Neural cell (in vitro differentiated cells): ENCODE results near the gene NOL3. TPM values are rescaled to one million over a fixed set of nuclear protein-coding genes. Genes with fewer than 3 reads are reported as not detected.
A peak's percentile ranks its signal among the peaks of the same experiment; 100 is the strongest.

ENCODE experiments used
- H2AFZ ChIP-seq: fragments of 200-600, 300-800 bp; sonication (generic), shearing (Covaris generic); 2 replicates; pipeline ENCODE4 v1.6.0; 2014; ENCODE audit warnings: low read depth, mild to moderate bottlenecking, antibody characterized with exemption, low read length, moderate library complexity
- H3F3A ChIP-seq: fragments of 200-600 bp; shearing (Covaris generic); 2 replicates; pipeline ENCODE4 v1.6.1; 2016; ENCODE audit warnings: mild to moderate bottlenecking, moderate library complexity, mixed read lengths, antibody characterized with exemption, low read length; ENCODE audit not compliant: insufficient read depth, poor library complexity, severe bottlenecking
- H3K27ac ChIP-seq: fragments of 200-600, 300-800 bp; sonication (generic), shearing (Covaris generic); 2 replicates; pipeline ENCODE4 v1.5.1; 2014; ENCODE audit warnings: mild to moderate bottlenecking, low read length, moderate library complexity
- H3K27me3 ChIP-seq: fragments of 300-800, 200-600 bp; sonication (generic), shearing (Covaris generic); 2 replicates; pipeline ENCODE4 v1.6.0; 2014; ENCODE audit warnings: mild to moderate bottlenecking, low read depth, low read length, moderate library complexity; ENCODE audit not compliant: insufficient read depth
- H3K36me3 ChIP-seq: fragments of 300-800, 200-600 bp; sonication (generic), shearing (Covaris generic); 2 replicates; pipeline ENCODE4 v1.5.1; 2014; ENCODE audit warnings: mild to moderate bottlenecking, antibody characterized with exemption, low read length, moderate library complexity; ENCODE audit not compliant: insufficient read depth
- H3K4me2 ChIP-seq: fragments of 300-800, 200-600 bp; sonication (generic), shearing (Covaris generic); 2 replicates; pipeline ENCODE4 v1.6.0; 2014; ENCODE audit warnings: mild to moderate bottlenecking, low read length
- H3K4me3 ChIP-seq: fragments of 300-800, 200-600 bp; sonication (generic), shearing (Covaris generic); 2 replicates; pipeline ENCODE4 v1.5.1; 2014; ENCODE audit warnings: mild to moderate bottlenecking, low read length, moderate library complexity
- H3K79me2 ChIP-seq: fragments of 200-600 bp; shearing (Covaris generic); replicated peaks from 2 replicates; pipeline ENCODE4 v1.6.0; 2014; ENCODE audit warnings: mild to moderate bottlenecking, low read length, moderate library complexity; ENCODE audit not compliant: insufficient read depth
- H3K9ac ChIP-seq: fragments of 300-800, 200-600 bp; sonication (generic), shearing (Covaris generic); 2 replicates; pipeline ENCODE4 v1.6.1; 2016; ENCODE audit warnings: mild to moderate bottlenecking, low read length, mixed read lengths
- H3K9me2 ChIP-seq: fragments of 200-600 bp; shearing (Covaris generic); 2 replicates; pipeline ENCODE4 v1.6.1; 2016; ENCODE audit warnings: mild to moderate bottlenecking, low read length, mixed read lengths; ENCODE audit not compliant: insufficient read depth
- H3K9me3 ChIP-seq: fragments of 200-600, 300-800 bp; sonication (generic), shearing (Covaris generic); 2 replicates; pipeline ENCODE4 v1.6.1; 2016; ENCODE audit warnings: mild to moderate bottlenecking, mixed run types, low read length, moderate library complexity, mixed read lengths
- H4K20me1 ChIP-seq: fragments of 200-600 bp; shearing (Covaris generic); 2 replicates; pipeline ENCODE4 v1.6.1; 2016; ENCODE audit warnings: mild to moderate bottlenecking, mixed run types; ENCODE audit not compliant: insufficient read depth
- CTCF ChIP-seq: fragments of 450-650 bp; IDR thresholded peaks from 2 replicates; pipeline ENCODE4 v1.5.1; 2014; ENCODE audit warnings: antibody characterized with exemption, mild to moderate bottlenecking, moderate library complexity; ENCODE audit not compliant: poor library complexity, severe bottlenecking
- EP300 ChIP-seq: fragments of 450-650 bp; conservative IDR thresholded peaks from 2 replicates; pipeline ENCODE4 v1.6.1; 2014; ENCODE audit warnings: antibody characterized with exemption, mild to moderate bottlenecking, moderate library complexity; ENCODE audit not compliant: poor library complexity, severe bottlenecking
- MXI1 ChIP-seq: fragments of 450-650 bp; conservative IDR thresholded peaks from 2 replicates; pipeline ENCODE4 v1.6.1; 2014; ENCODE audit warnings: antibody characterized with exemption, mild to moderate bottlenecking; ENCODE audit not compliant: poor library complexity, severe bottlenecking
- POLR2AphosphoS5 ChIP-seq: IDR thresholded peaks from 2 replicates; pipeline ENCODE4 v1.6.1; 2012
- SMC3 ChIP-seq: fragments of 450-650 bp; conservative IDR thresholded peaks from 2 replicates; pipeline ENCODE4 v1.6.1; 2014; ENCODE audit warnings: antibody characterized with exemption, mild to moderate bottlenecking, moderate library complexity; ENCODE audit not compliant: poor library complexity
- TAF1 ChIP-seq: IDR thresholded peaks from 2 replicates; pipeline ENCODE4 v1.6.1; 2012; ENCODE audit warnings: low read depth
- polyA plus RNA-seq: library from polyadenylated mRNA; depleted of rRNA; stranded (reverse); fragments of >200 nt; gene quantifications from 2 replicates; pipeline ENCODE4 v1.2.3, GENCODE V29; 2014
- TF ChIP-seq, protein P1 (sequence below): IDR thresholded peaks from 2 replicates; pipeline ENCODE4 v1.6.1; 2012; ENCODE audit warnings: borderline replicate concordance

The NOL3 gene
- polyA plus RNA-seq, 1 donor from 2014 or later: 8.4 TPM

GRCh38 chr16:67162506-67163163 is 7.7 kb upstream of the NOL3 start:
- Histone ChIP-seq H2AFZ (peak overlapping the region; percentile 69), H3K36me3 (no peaks in the 10 kb centered on the region), H3K4me3 (peak overlapping the region; percentile 88), H3K9me3 (no peaks in the 10 kb centered on the region), H4K20me1 (no peaks in the 10 kb centered on the region), H3K9ac (peak overlapping the region; percentile 81), H3K79me2 (no peaks in the 10 kb centered on the region), H3K4me2 (peak overlapping the region; percentile 48), H3F3A (no peaks in the 10 kb centered on the region), H3K9me2 (no peaks in the 10 kb centered on the region), H3K27ac (peak overlapping the region; percentile 46), H3K27me3 (peaks cover 100% of the 10 kb centered on the region)
- TF ChIP-seq CTCF (no peak), POLR2AphosphoS5 (no peak)

GRCh38 chr16:67163164-67163998 is 7.0 kb upstream of the NOL3 start:
- Histone ChIP-seq H3K79me2 (no peaks in the 10 kb centered on the region), H3K4me2 (peak overlapping the region; percentile 48), H2AFZ (peak overlapping the region; percentile 69), H3K27ac (peak overlapping the region; percentile 46), H3K9me2 (no peaks in the 10 kb centered on the region), H3K9me3 (no peaks in the 10 kb centered on the region), H3K36me3 (no peaks in the 10 kb centered on the region), H3F3A (no peaks in the 10 kb centered on the region), H4K20me1 (no peaks in the 10 kb centered on the region), H3K27me3 (peaks cover 100% of the 10 kb centered on the region), H3K9ac (peak overlapping the region; percentile 81), H3K4me3 (peak overlapping the region; percentile 88)
- peak; percentile 59 for TF ChIP-seq EP300
- TF ChIP-seq SMC3: no peak
- TF ChIP-seq MXI1: peak; percentile 67
- TF ChIP-seq CTCF: peak; percentile 50
- TF ChIP-seq POLR2AphosphoS5: peak; percentile 79
- peak; percentile 71 for TF ChIP-seq TAF1
- TF ChIP-seq, protein P1, sequence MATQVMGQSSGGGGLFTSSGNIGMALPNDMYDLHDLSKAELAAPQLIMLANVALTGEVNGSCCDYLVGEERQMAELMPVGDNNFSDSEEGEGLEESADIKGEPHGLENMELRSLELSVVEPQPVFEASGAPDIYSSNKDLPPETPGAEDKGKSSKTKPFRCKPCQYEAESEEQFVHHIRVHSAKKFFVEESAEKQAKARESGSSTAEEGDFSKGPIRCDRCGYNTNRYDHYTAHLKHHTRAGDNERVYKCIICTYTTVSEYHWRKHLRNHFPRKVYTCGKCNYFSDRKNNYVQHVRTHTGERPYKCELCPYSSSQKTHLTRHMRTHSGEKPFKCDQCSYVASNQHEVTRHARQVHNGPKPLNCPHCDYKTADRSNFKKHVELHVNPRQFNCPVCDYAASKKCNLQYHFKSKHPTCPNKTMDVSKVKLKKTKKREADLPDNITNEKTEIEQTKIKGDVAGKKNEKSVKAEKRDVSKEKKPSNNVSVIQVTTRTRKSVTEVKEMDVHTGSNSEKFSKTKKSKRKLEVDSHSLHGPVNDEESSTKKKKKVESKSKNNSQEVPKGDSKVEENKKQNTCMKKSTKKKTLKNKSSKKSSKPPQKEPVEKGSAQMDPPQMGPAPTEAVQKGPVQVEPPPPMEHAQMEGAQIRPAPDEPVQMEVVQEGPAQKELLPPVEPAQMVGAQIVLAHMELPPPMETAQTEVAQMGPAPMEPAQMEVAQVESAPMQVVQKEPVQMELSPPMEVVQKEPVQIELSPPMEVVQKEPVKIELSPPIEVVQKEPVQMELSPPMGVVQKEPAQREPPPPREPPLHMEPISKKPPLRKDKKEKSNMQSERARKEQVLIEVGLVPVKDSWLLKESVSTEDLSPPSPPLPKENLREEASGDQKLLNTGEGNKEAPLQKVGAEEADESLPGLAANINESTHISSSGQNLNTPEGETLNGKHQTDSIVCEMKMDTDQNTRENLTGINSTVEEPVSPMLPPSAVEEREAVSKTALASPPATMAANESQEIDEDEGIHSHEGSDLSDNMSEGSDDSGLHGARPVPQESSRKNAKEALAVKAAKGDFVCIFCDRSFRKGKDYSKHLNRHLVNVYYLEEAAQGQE: no peak
